ENCODE measurements around the gene PCNX4.

DNA sequence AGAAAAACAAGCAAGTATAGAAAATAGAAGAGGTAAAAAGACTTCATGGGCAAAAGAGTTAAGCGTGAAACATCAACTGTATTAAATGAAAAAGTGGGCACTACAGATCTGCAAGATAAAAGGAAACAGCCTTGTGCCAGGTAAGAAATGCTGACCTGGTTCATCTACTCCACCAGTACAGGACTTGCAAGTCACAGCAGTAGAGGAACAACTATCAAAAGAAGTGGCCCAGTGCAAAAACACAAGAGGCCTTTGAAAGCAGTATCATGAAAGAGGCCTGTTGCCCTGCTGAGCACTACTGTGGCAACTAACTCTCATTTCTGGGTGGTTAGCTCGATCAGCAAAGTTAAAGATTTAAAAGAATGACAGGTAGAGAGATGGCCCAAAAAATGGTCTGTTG is 62.9 kb downstream of the PCNX4 start:
- TF ChIP-seq, protein P1, sequence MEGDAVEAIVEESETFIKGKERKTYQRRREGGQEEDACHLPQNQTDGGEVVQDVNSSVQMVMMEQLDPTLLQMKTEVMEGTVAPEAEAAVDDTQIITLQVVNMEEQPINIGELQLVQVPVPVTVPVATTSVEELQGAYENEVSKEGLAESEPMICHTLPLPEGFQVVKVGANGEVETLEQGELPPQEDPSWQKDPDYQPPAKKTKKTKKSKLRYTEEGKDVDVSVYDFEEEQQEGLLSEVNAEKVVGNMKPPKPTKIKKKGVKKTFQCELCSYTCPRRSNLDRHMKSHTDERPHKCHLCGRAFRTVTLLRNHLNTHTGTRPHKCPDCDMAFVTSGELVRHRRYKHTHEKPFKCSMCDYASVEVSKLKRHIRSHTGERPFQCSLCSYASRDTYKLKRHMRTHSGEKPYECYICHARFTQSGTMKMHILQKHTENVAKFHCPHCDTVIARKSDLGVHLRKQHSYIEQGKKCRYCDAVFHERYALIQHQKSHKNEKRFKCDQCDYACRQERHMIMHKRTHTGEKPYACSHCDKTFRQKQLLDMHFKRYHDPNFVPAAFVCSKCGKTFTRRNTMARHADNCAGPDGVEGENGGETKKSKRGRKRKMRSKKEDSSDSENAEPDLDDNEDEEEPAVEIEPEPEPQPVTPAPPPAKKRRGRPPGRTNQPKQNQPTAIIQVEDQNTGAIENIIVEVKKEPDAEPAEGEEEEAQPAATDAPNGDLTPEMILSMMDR (IDR thresholded peaks at IDR 0.05) = no peak
- TF ChIP-seq EP300 (IDR thresholded peaks at IDR 0.05) = no peak

All from tibial nerve (tissue), 4 donors.